ENCODE measurements around the gene MC1R.
"Not testable (repeated sequence)": the region's sequence is repeated elsewhere in the genome, so short reads cannot be mapped to it uniquely, and the experiment has no call there.

MC1R gene

GRCh38 chr16:89964201-89964600, 45.5 kb downstream of the MC1R start:
- DNase-seq, result no peak

GRCh38 chr16:89965447-89966225, 47.0 kb downstream of the MC1R start:
- no peak for DNase-seq

GRCh38 chr16:89966756-89967155, 48.1 kb downstream of the MC1R start:
- no peak for DNase-seq

GRCh38 chr16:89967436-89967835, 48.8 kb downstream of the MC1R start:
- DNase-seq, result not testable (repeated sequence)

GRCh38 chr16:89968074-89968473, 49.4 kb downstream of the MC1R start:
- not testable (repeated sequence) for DNase-seq

GRCh38 chr16:89969741-89970410, 51.2 kb downstream of the MC1R start:
- DNase-seq, result no peak

Data from CD4-positive, alpha-beta T cell treated with Interleukin-17A for 4 hours (primary cell).